ENCODE results near the gene DTNBP1. TPM values are rescaled to one million over a fixed set of nuclear protein-coding genes. Genes with fewer than 3 reads are reported as not detected.

DTNBP1 gene
- total RNA-seq, 1 donor from 2014 or later: 20.6 TPM

DNA sequence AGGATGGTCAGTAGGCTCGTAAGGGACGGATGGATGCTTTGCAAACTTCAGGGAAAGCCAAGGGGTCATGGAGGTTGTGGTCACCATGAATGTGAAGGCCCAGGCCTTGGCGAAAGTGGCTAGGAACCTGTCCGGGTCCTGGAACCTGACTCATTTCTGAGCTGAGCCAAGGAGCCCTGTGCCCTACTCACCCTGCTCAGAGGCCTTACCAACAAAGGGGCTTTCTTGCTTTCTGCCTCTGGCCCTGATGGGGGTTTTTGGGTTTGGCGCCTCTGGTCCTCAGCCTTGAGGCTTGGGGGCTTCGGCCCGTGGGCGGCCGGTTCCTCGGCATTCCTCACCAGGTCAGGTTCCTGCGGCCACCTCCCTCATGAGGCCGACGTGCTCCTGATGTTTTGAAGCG, 155.1 kb downstream of the DTNBP1 start:
- Mint-ChIP-seq H3K27ac (no peak overlapping the region), H3K4me1 (ENCODE audit: low read depth) (peaks cover 6% of the 10 kb centered on the region), H3K36me3 (ENCODE audit: low read depth) (peaks cover 80% of the 10 kb centered on the region), H3K9me3 (no peaks in the 10 kb centered on the region), H3K4me3 (ENCODE audit: low read depth) (no peak overlapping the region), H3K27me3 (ENCODE audit: low read depth) (no peaks in the 10 kb centered on the region)
- no peak for DNase-seq (ENCODE audit: low spot score)
- intact Hi-C loops (cut with micrococcal nuclease): loop anchor here (5.0 kb wide), 1 partner anchor 115 kb away; no protein-coding TSS in a partner anchor

GRCh38 chr6:15507221-15507620, 155.6 kb downstream of the DTNBP1 start:
- Mint-ChIP-seq H3K4me1 (ENCODE audit: low read depth) (peaks cover 6% of the 10 kb centered on the region), H3K4me3 (ENCODE audit: low read depth) (no peak overlapping the region), H3K27ac (no peak overlapping the region), H3K27me3 (ENCODE audit: low read depth) (no peaks in the 10 kb centered on the region), H3K36me3 (ENCODE audit: low read depth) (peaks cover 80% of the 10 kb centered on the region), H3K9me3 (no peaks in the 10 kb centered on the region)
- no peak for DNase-seq (ENCODE audit: low spot score)
- intact Hi-C loops (cut with micrococcal nuclease): loop anchor here (5.0 kb wide), 1 partner anchor 115 kb away; no protein-coding TSS in a partner anchor

GRCh38 chr6:15506066-15506465, 156.8 kb downstream of the DTNBP1 start:
- Mint-ChIP-seq H3K4me3 (ENCODE audit: low read depth) (no peak overlapping the region), H3K36me3 (ENCODE audit: low read depth) (peaks cover 84% of the 10 kb centered on the region), H3K27me3 (ENCODE audit: low read depth) (no peaks in the 10 kb centered on the region), H3K9me3 (no peaks in the 10 kb centered on the region), H3K27ac (no peak overlapping the region), H3K4me1 (ENCODE audit: low read depth) (peaks cover 6% of the 10 kb centered on the region)
- DNase-seq (ENCODE audit: low spot score): no peak
- intact Hi-C loops (cut with micrococcal nuclease): loop anchor here (5.0 kb wide), 1 partner anchor 116 kb away; no protein-coding TSS in a partner anchor

GRCh38 chr6:15505463-15505918, 157.3 kb downstream of the DTNBP1 start:
- no peak overlapping the region for H3K4me3 Mint-ChIP-seq (ENCODE audit: low read depth)
- DNase-seq (ENCODE audit: low spot score): no peak
- intact Hi-C loops (cut with micrococcal nuclease): loop anchor here (5.0 kb wide), 1 partner anchor 117 kb away; no protein-coding TSS in a partner anchor
- H3K27me3 Mint-ChIP-seq (ENCODE audit: low read depth): no peaks in the 10 kb centered on the region
- H3K36me3 Mint-ChIP-seq (ENCODE audit: low read depth): peaks cover 87% of the 10 kb centered on the region
- H3K9me3 Mint-ChIP-seq: no peaks in the 10 kb centered on the region
- no peak overlapping the region for H3K27ac Mint-ChIP-seq
- peaks cover 6% of the 10 kb centered on the region for H3K4me1 Mint-ChIP-seq (ENCODE audit: low read depth)

DNA sequence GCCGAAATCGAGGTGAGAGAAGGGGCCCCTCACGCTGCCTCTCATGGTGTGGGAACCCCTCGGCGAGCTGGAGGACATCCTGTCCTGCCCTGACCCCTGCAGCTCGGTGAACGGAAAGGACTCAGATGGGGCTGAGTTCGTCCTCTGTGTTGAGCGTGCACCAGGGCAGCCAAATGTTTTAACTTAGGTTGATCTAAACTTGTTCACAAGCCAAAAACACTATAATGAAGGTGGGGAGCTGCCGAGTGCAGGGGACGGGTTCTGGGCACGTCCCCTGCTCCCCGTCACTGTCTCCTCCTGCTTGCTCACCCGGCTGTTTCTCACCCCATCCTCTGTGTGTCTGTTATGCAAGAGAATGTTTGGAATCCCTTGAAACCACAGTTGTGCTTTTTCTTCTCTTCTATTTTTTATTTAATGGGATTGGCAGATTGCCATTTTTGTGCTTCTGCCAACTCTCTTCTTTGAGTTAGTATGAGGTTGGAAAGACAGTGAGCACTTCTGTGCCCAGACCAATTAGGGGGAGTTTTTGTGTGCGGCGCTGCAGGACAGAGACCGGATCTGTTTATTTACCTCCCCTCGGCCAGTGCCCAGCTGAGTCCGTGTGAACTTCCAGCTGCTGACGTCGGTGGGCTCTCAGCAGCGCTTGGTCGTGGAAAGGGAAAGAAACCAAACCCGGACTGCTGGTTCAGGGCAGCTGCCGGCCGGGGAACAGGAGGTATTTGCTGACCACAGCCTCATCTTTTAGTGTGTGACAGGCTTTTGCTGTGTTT, 158.1 kb downstream of the DTNBP1 start:
- peaks cover 89% of the 10 kb centered on the region for H3K36me3 Mint-ChIP-seq (ENCODE audit: low read depth)
- H3K4me1 Mint-ChIP-seq (ENCODE audit: low read depth): peaks cover 5% of the 10 kb centered on the region
- no peaks in the 10 kb centered on the region for H3K9me3 Mint-ChIP-seq
- no peaks in the 10 kb centered on the region for H3K27me3 Mint-ChIP-seq (ENCODE audit: low read depth)
- DNase-seq (ENCODE audit: low spot score): no peak
- H3K4me3 Mint-ChIP-seq (ENCODE audit: low read depth): no peak overlapping the region
- H3K27ac Mint-ChIP-seq: no peak overlapping the region
- intact Hi-C loops (cut with micrococcal nuclease): loop anchor here (5.0 kb wide), 1 partner anchor 118 kb away; no protein-coding TSS in a partner anchor

DNA sequence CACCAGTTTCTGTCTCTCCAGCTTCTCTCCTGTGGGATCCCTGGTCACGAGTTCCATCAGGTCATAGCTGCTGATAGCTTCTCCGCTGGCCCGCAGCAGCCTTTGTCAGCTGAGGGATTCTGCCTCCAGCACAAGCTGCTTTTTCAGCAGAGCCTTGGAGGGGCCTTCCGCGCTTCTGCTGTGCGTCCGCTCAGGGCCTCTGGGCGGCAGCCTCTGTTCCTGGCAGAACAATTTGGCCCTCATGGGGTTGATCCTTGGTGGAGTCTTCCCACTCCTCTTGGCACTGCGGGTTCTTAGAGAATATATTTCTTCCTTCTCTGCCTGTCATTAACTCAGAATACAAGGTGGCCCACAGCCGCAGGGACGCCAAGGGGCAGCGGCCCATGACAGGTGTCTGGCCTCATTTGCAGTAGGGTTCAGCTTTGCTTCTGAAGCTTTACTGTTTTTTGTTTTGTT, 158.8 kb downstream of the DTNBP1 start:
- Mint-ChIP-seq H3K36me3 (ENCODE audit: low read depth) (peaks cover 89% of the 10 kb centered on the region), H3K27ac (no peak overlapping the region)

DNA sequence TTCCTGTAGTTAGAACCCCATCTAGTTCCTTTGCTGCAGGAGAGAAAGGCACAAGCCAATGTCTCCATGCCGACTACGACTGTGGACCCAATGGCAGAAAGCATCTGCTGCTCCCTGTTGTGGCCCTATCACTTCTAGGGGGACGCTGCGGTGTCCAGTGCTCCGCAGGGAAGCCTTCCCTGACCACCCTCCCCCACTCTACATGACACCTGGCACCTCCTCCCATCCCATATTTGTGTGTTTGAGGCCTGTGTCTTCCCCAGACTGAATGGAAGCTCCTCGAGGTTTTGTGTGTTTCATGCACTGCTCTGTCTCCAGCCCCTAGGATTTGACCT, 159.5 kb downstream of the DTNBP1 start:
- Mint-ChIP-seq H3K27ac (no peak overlapping the region), H3K4me3 (ENCODE audit: low read depth) (no peak overlapping the region), H3K36me3 (ENCODE audit: low read depth) (peaks cover 88% of the 10 kb centered on the region), H3K27me3 (ENCODE audit: low read depth) (no peaks in the 10 kb centered on the region), H3K4me1 (ENCODE audit: low read depth) (no peaks in the 10 kb centered on the region), H3K9me3 (no peaks in the 10 kb centered on the region)
- no peak for DNase-seq (ENCODE audit: low spot score)
- intact Hi-C loops (cut with micrococcal nuclease): no loop called here

More for the DNA sequence above, 158.8 kb downstream of the DTNBP1 start:
- no peak overlapping the region for H3K4me3 Mint-ChIP-seq (ENCODE audit: low read depth)
- DNase-seq (ENCODE audit: low spot score): no peak
- intact Hi-C loops (cut with micrococcal nuclease): no loop called here
- no peaks in the 10 kb centered on the region for H3K9me3 Mint-ChIP-seq
- H3K4me1 Mint-ChIP-seq (ENCODE audit: low read depth): peaks cover 3% of the 10 kb centered on the region
- H3K27me3 Mint-ChIP-seq (ENCODE audit: low read depth): no peaks in the 10 kb centered on the region

DNA sequence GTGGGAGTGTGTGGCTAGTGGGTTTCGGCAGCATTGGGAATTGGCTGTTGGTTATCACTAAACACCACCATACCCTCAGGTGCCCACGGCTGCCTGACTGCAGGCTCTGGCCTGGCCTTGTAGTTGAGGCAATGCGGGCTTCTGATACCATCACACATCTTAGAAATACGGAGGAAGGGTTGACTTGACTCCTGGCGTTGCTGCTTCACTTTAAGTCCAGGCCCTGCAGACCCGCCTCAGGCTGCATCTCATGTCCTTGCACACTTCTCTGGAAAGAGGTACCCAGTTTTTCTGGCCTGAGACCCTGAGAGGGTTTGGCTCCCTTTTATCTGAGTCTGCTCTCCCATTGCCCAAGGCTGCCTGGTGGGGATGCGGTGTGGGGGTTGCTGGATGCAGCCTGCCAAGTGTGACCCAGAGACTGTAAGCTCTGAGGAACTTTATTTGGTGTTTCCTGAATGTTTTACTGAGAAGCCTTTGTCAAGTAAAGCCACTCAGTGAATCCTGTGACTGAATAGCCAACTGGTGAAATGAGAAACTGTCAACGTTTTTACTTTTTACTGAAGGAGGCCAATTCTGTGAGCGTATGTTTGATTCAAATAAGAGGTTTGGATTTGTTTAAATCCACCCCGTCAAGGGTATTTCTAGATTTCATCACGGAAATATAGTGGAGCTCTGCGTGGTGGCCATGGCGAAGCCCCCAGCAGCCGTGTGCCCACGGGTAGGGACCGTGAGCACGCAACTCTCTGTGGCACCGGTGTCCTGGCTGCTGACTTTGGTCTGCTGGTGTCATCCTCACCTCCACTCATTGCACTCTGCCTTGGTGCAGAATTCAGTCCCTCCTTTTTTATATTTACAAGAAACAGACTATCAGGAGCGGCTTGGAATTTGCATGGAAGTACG, 160.1 kb downstream of the DTNBP1 start:
- Mint-ChIP-seq H3K27ac (no peak overlapping the region), H3K36me3 (ENCODE audit: low read depth) (peaks cover 92% of the 10 kb centered on the region), H3K4me1 (ENCODE audit: low read depth) (no peaks in the 10 kb centered on the region), H3K9me3 (no peaks in the 10 kb centered on the region), H3K27me3 (ENCODE audit: low read depth) (no peaks in the 10 kb centered on the region), H3K4me3 (ENCODE audit: low read depth) (no peak overlapping the region)
- DNase-seq (ENCODE audit: low spot score): no peak
- intact Hi-C loops (cut with micrococcal nuclease): no loop called here

DNA sequence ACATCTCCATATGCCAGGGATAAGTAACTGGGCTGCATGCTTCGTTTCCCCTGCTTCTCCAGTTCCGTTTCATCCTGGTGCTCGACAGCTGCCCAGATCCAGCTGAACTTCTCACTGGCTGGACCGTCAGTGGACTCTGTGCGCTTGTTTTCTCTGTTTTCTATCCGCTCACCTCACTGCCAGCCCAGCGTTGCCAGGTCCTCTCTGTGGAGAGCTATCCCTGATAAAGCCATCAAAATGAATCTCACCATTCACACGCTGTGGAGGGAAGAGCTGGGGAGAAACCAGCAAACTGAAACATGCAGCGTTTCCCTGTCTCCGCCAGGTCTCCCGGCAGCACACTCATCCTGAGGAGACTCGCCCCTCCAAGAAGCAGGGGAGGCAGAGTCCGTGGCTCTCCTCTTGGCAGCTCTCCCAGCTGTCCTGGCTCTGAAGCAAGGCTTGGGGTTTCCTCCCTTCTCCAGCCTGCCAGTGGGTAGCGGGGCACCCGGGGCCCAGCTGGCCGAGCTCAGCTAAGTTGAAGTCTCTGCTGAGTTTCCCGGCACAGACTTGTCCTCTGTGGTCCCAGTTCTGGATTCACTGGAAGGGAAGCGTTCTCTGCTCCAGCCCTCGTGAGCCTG, 160.9 kb downstream of the DTNBP1 start:
- intact Hi-C loops (cut with micrococcal nuclease): no loop called here
- H3K36me3 Mint-ChIP-seq (ENCODE audit: low read depth): peaks cover 91% of the 10 kb centered on the region

GRCh38 chr6:15500901-15501825, 161.7 kb downstream of the DTNBP1 start:
- DNase-seq (ENCODE audit: low spot score): no peak
- Mint-ChIP-seq H3K9me3 (no peaks in the 10 kb centered on the region), H3K4me1 (ENCODE audit: low read depth) (no peaks in the 10 kb centered on the region), H3K4me3 (ENCODE audit: low read depth) (no peak overlapping the region), H3K27me3 (ENCODE audit: low read depth) (no peaks in the 10 kb centered on the region), H3K36me3 (ENCODE audit: low read depth) (peaks cover 88% of the 10 kb centered on the region), H3K27ac (no peak overlapping the region)
- intact Hi-C loops (cut with micrococcal nuclease): no loop called here

More for the DNA sequence above, 160.9 kb downstream of the DTNBP1 start:
- H3K4me3 Mint-ChIP-seq (ENCODE audit: low read depth): no peak overlapping the region
- H3K4me1 Mint-ChIP-seq (ENCODE audit: low read depth): no peaks in the 10 kb centered on the region
- no peak overlapping the region for H3K27ac Mint-ChIP-seq
- H3K9me3 Mint-ChIP-seq: no peaks in the 10 kb centered on the region
- DNase-seq (ENCODE audit: low spot score): no peak
- H3K27me3 Mint-ChIP-seq (ENCODE audit: low read depth): no peaks in the 10 kb centered on the region

DNA sequence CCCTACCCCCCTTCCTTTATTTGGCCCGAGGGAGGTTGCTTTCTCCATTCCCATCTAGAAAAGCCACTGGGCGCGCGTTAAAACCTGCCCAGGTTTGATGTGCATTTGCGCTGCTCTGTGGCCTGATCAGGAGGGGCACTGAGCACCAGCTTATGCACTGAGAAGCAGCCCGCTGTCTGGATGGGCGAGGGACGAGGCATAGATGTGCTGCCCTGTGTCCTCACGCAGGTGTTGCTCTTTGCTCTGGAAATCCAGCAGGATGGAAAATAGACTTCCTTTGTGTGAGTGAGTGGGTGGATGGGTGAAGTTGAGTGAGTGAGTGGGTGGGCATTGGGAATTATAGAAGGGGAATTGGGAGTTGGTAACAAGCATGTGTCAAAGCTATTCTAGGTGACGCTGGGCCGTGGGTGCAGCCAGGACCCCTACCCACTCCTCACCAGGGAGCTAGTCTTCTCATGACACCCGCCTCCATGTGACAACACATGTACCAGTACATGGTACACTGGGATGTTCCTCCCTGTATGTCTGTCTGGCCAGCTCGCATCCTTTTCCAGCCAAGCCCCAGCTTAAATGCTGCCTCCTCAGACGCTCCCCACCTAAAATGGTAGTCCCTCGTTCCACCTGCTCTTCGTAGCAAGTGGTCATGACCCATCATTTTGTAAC, 162.6 kb downstream of the DTNBP1 start:
- Mint-ChIP-seq H3K27ac (no peak overlapping the region), H3K9me3 (no peaks in the 10 kb centered on the region), H3K36me3 (ENCODE audit: low read depth) (peaks cover 88% of the 10 kb centered on the region), H3K4me1 (ENCODE audit: low read depth) (no peaks in the 10 kb centered on the region), H3K27me3 (ENCODE audit: low read depth) (no peaks in the 10 kb centered on the region), H3K4me3 (ENCODE audit: low read depth) (no peak overlapping the region)
- intact Hi-C loops (cut with micrococcal nuclease): no loop called here
- DNase-seq (ENCODE audit: low spot score): no peak
